GM19025 (cell line): ENCODE measurements around the gene YKT6.
"Not testable (repeated sequence)": the region's sequence is repeated elsewhere in the genome, so short reads cannot be mapped to it uniquely, and the experiment has no call there.

Source experiments
- ATAC-seq: cut with Tn5 transposase; IDR thresholded peaks from one replicate; pipeline ENCODE4 v1.9.1; 2021; ENCODE audit warnings: mild to moderate bottlenecking, low read depth, moderate library complexity; ENCODE audit not compliant: unreplicated experiment

YKT6 gene

GRCh38 chr7:44189993-44190872 lies 10.5 kb upstream of the YKT6 start:
- ATAC-seq: no peak

- no peak for ATAC-seq
These were observed 9.6 kb upstream of the YKT6 start for GRCh38 chr7:44191171-44191570.

- ATAC-seq: no peak
These were observed 7.6 kb upstream of the YKT6 start for GRCh38 chr7:44193011-44193802.

- no peak for ATAC-seq
These were observed 6.7 kb upstream of the YKT6 start for GRCh38 chr7:44194069-44194468.

- no peak for ATAC-seq
These were observed 6.1 kb upstream of the YKT6 start for GRCh38 chr7:44194562-44195145.

- ATAC-seq: no peak
These were observed 4.9 kb upstream of the YKT6 start for GRCh38 chr7:44195889-44196288.

- ATAC-seq: no peak
These were observed 4.3 kb upstream of the YKT6 start for GRCh38 chr7:44196450-44196872.

- ATAC-seq: no peak
These were observed 3.3 kb upstream of the YKT6 start for GRCh38 chr7:44197474-44197873.

- ATAC-seq: not testable (repeated sequence)
These were observed 615 bp upstream of the YKT6 start for GRCh38 chr7:44200163-44200562.

- no peak for ATAC-seq
These were observed 1.0 kb downstream of the YKT6 start for GRCh38 chr7:44201813-44202212.

GRCh38 chr7:44206008-44206407 lies 5.2 kb downstream of the YKT6 start:
- no peak for ATAC-seq

GRCh38 chr7:44208085-44208484 lies 7.3 kb downstream of the YKT6 start:
- no peak for ATAC-seq

- no peak for ATAC-seq
These were observed 9.3 kb downstream of the YKT6 start for GRCh38 chr7:44210107-44210506.

GRCh38 chr7:44211126-44211675 lies 10.4 kb downstream of the YKT6 start:
- no peak for ATAC-seq

- no peak for ATAC-seq
These were observed 11.2 kb downstream of the YKT6 start for GRCh38 chr7:44212018-44212417.

- no peak for ATAC-seq
These were observed 11.9 kb downstream of the YKT6 start for GRCh38 chr7:44212581-44213184.

- ATAC-seq: no peak
These were observed 12.6 kb downstream of the YKT6 start for GRCh38 chr7:44213206-44213876.

- no peak for ATAC-seq
These were observed 13.2 kb downstream of the YKT6 start for GRCh38 chr7:44213877-44214388.

- no peak for ATAC-seq
These were observed 14.8 kb downstream of the YKT6 start for GRCh38 chr7:44215531-44215930.

- no peak for ATAC-seq
These were observed 15.2 kb downstream of the YKT6 start for GRCh38 chr7:44216019-44216418.
